Esophagus muscularis mucosa (tissue), 4 donors: ENCODE data around the gene AHRR. TPM values are rescaled to one million over a fixed set of nuclear protein-coding genes. Genes with fewer than 3 reads are reported as not detected.
A peak's percentile ranks its signal among the peaks of the same experiment; 100 is the strongest.

ENCODE experiments used
- DNase-seq: peaks from one replicate; pipeline ENCODE4 v3.0.0-alpha.2; 2017; ENCODE audit errors: extremely low spot score
- H3K27ac ChIP-seq, 4 donors: fragments of 200-600 bp; sonication (generic); replicated peaks in 1 of 4; 1 replicate in 3 of 4; 2 replicates in 1 of 4; pipeline ENCODE4 v1.5.1; 2016 to 2019; ENCODE audit warnings: mild to moderate bottlenecking in 1 of 4
- H3K27me3 ChIP-seq, 4 donors: fragments of 200-600 bp; sonication (generic); one replicate each; pipeline versions ENCODE4 v1.5.1 to v1.6.0; 2016 to 2019
- H3K36me3 ChIP-seq, 4 donors: fragments of 200-600 bp; sonication (generic); one replicate each; pipeline ENCODE4 v1.5.1; 2016 to 2019
- H3K4me1 ChIP-seq, 4 donors: fragments of 200-600 bp; sonication (generic); one replicate each; pipeline ENCODE4 v1.5.1; 2016 to 2019
- H3K4me3 ChIP-seq, 4 donors: fragments of 200-600 bp; sonication (generic); 1 replicate in 2 of 4; 2 replicates in 2 of 4; pipeline ENCODE4 v1.5.1; 2016 to 2019; ENCODE audit warnings: mild to moderate bottlenecking in 4 of 4, moderate library complexity in 1 of 4
- H3K9me3 ChIP-seq, 4 donors: fragments of 200-600 bp; sonication (generic); 1 replicate in 3 of 4; 2 replicates in 1 of 4; pipeline ENCODE4 v1.5.1; 2016 to 2019
- EP300 ChIP-seq: sonication (generic); formaldehyde crosslinking; IDR thresholded peaks from one replicate; pipeline ENCODE4 v1.6.1; 2017; ENCODE audit warnings: antibody characterized with exemption
- POLR2A ChIP-seq: fragments of 450-650 bp; IDR thresholded peaks from one replicate; pipeline ENCODE4 v1.6.1; 2017; ENCODE audit warnings: antibody characterized with exemption, moderate library complexity, mild to moderate bottlenecking, low read depth
- POLR2AphosphoS5 ChIP-seq, 2 donors: sonication (generic); formaldehyde crosslinking; IDR thresholded peaks; one replicate each; pipeline ENCODE4 v1.6.1; 2017; ENCODE audit warnings: antibody characterized with exemption in 2 of 2
- WGBS: methylation state at CpG from one replicate; pipeline ENCODE4 v1.1.5; 2018; 5-methylcytosine and 5-hydroxymethylcytosine counted together
- intact Hi-C: fragments of 100-400 bp; cut with DNase I; formaldehyde crosslinking; loops from one replicate; pipeline ENCODE4 v1.15.1; 2023
- total RNA-seq, 4 donors: library from RNA; depleted of rRNA; stranded (reverse); fragments of >200 nt; gene quantifications; one replicate each; pipeline versions ENCODE4 v1.1.0 to v1.2.1, GENCODE V29; 2016
- TF ChIP-seq, protein P1 (sequence below), 3 experiments: fragments of 200-600 bp in 2 of 3; fragments of 450-650 bp in 1 of 3; sonication (generic) in 2 of 3; IDR thresholded peaks; one replicate each; pipeline ENCODE4 v1.5.1; 2017 to 2019; ENCODE audit warnings: antibody characterized with exemption in 3 of 3, mild to moderate bottlenecking in 2 of 3, moderate library complexity in 1 of 3

AHRR gene
- total RNA-seq, 4 donors from 2014 or later, result 0.33 to 5.5 (median 0.86) TPM

- Histone ChIP-seq H3K4me3 (no peak overlapping the region), H3K9me3 (no peaks in the 10 kb centered on the region), H3K27me3 (peaks cover 0 to 1% (median 0%) of the 10 kb centered on the region in 4 donors), H3K4me1 (no peaks in the 10 kb centered on the region), H3K27ac (no peak overlapping the region), H3K36me3 (no peaks in the 10 kb centered on the region)
- intact Hi-C loops, result no loop called here
- no peak for DNase-seq
- 85% methylated on average over 4 of the region's 19 CpGs for WGBS
- TF ChIP-seq POLR2AphosphoS5 (IDR thresholded peaks at IDR 0.05) (no peak), EP300 (no peak)
- TF ChIP-seq, protein P1, sequence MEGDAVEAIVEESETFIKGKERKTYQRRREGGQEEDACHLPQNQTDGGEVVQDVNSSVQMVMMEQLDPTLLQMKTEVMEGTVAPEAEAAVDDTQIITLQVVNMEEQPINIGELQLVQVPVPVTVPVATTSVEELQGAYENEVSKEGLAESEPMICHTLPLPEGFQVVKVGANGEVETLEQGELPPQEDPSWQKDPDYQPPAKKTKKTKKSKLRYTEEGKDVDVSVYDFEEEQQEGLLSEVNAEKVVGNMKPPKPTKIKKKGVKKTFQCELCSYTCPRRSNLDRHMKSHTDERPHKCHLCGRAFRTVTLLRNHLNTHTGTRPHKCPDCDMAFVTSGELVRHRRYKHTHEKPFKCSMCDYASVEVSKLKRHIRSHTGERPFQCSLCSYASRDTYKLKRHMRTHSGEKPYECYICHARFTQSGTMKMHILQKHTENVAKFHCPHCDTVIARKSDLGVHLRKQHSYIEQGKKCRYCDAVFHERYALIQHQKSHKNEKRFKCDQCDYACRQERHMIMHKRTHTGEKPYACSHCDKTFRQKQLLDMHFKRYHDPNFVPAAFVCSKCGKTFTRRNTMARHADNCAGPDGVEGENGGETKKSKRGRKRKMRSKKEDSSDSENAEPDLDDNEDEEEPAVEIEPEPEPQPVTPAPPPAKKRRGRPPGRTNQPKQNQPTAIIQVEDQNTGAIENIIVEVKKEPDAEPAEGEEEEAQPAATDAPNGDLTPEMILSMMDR (IDR thresholded peaks at IDR 0.05), result no peak
Observed at GRCh38 chr5:355379-355935, 33.9 kb downstream of the AHRR start.

DNA sequence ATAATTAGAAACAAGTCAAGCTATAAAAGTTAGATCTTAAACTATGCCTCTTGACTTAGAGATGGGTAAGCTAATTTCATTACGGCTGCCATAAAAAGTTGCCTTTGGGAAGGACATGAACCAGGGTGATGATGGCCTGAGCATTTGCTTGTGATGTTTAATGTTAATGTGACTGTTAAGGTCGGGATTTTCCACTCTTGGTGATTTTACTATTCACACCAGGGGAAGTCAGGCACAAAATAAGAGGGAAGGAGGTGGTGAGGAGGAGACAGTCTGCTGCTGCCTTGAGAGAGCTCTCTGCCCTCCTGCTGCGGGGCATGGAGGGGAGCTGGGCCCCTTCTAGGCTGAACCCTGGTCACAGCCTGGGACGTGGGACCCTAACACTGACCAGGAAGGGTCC, 34.4 kb downstream of the AHRR start:
- Histone ChIP-seq H3K36me3 (no peaks in the 10 kb centered on the region), H3K27me3 (no peaks in the 10 kb centered on the region), H3K4me1 (no peaks in the 10 kb centered on the region), H3K4me3 (no peak overlapping the region), H3K9me3 (no peaks in the 10 kb centered on the region), H3K27ac (no peak overlapping the region)
- TF ChIP-seq, protein P1 (IDR thresholded peaks at IDR 0.05), result no peak
- TF ChIP-seq POLR2A (no peak), POLR2AphosphoS5 (IDR thresholded peaks at IDR 0.05) (no peak), EP300 (no peak)
- 83% methylated on average over 4 of the region's 4 CpGs for whole genome bisulfite sequencing
- DNase-seq, result no peak
- intact Hi-C loops, result no loop called here

- no peaks in the 10 kb centered on the region for H3K27me3 ChIP-seq
- TF ChIP-seq POLR2A (no peak), POLR2AphosphoS5 (IDR thresholded peaks at IDR 0.05) (no peak), EP300 (no peak)
- TF ChIP-seq, protein P1 (IDR thresholded peaks at IDR 0.05), result no peak
- intact Hi-C loops, result no loop called here
Observed at GRCh38 chr5:359301-359897, 37.9 kb downstream of the AHRR start.

DNA sequence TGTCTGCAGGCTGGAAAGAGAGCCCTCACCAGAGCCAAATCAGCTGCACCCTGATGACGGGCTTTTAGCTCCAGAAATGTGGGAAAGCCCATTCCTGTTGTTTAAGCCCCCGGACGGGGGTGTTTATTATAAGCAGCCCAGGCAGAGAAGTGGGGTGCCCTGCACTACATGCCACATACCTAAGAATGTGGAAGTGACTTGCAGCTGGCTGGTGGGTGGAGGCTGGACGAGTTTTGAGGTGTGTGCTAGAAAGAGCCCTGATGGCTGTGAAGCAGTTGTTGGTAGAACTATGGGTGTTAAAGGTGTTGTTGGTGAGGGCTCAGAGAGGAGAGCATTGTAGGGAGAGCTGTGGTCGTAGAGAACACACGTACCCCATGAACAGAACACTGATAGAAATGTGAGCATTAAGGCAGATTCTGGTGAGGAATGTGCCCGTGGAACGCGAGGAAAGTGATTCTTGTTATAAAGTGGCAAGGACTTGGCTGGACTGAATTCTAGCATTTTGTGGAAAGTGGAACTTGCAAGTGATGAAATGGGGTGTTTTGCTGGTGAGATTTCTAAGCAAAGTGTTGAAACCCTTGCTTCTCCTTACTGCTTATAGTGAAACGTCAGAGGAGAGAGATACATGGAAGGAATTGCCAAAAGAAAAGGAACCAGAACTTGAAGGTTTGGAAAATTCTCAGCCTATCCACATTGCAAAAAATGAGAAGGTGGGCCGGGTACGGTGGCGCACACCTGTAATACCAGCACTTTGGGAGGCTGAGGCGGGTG, 38.9 kb downstream of the AHRR start:
- Histone ChIP-seq H3K9me3 (peaks cover 0 to 23% (median 3%) of the 10 kb centered on the region in 4 donors), H3K4me3 (no peak overlapping the region), H3K36me3 (no peaks in the 10 kb centered on the region), H3K4me1 (no peaks in the 10 kb centered on the region), H3K27ac (no peak overlapping the region), H3K27me3 (no peaks in the 10 kb centered on the region)
- DNase-seq, result peak; percentile 87
- WGBS, result 86% methylated on average over 14 of the region's 14 CpGs
- intact Hi-C loops, result no loop called here
- TF ChIP-seq, protein P1 (IDR thresholded peaks at IDR 0.05), result no peak
- TF ChIP-seq POLR2AphosphoS5 (IDR thresholded peaks at IDR 0.05) (no peak), POLR2A (no peak), EP300 (no peak)

More at GRCh38 chr5:359301-359897, 37.9 kb downstream of the AHRR start:
- DNase-seq, result peak; percentile 90
- Histone ChIP-seq H3K9me3 (peaks cover 0 to 15% (median 3%) of the 10 kb centered on the region in 4 donors), H3K36me3 (no peaks in the 10 kb centered on the region), H3K4me3 (no peak overlapping the region), H3K27ac (no peak overlapping the region), H3K4me1 (no peaks in the 10 kb centered on the region)
- 96% methylated on average over 16 of the region's 23 CpGs for WGBS
